Endothelial cell of umbilical vein (primary cell): ENCODE results near the gene PSME3. TPM values are rescaled to one million over a fixed set of nuclear protein-coding genes. Genes with fewer than 3 reads are reported as not detected.
"Not testable (repeated sequence)": the region's sequence is repeated elsewhere in the genome, so short reads cannot be mapped to it uniquely, and the experiment has no call there.

Experiments used
- BruUV-seq: library from RNA; stranded (reverse); fragments of 400-500 nt; replicated peaks from 2 replicates; lab custom pipeline; 2021; lab: Mats Ljungman, UMichigan
- CTCF ChIA-PET: fragments of 300-600, 350-600 bp; sonication (Branson Sonifier 250); formaldehyde crosslinking; loops from one replicate; lab custom pipeline; 2021; ENCODE audit warnings: antibody characterized with exemption, inconsistent platforms; lab: Charles Lee
- POLR2A ChIA-PET: fragments of 300-600, 350-600 bp; sonication (Branson Sonifier 250); formaldehyde crosslinking; loops from one replicate; lab custom pipeline; 2021; ENCODE audit warnings: antibody characterized with exemption, inconsistent platforms; lab: Charles Lee
- DNase-seq: peaks from one replicate; pipeline ENCODE4 v3.0.0-alpha.2; 2011; ENCODE audit warnings: low read depth, low spot score
- FAIRE-seq: peaks from 2 replicates; lab custom pipeline; 2011; peaks lifted over from hg19 to GRCh38; lab: Jason Lieb, UNC
- H2AFZ ChIP-seq: 2 replicates; pipeline ENCODE4 v1.6.0; 2012; ENCODE audit warnings: low read depth, low read length, control low read depth, inconsistent platforms
- H3K27ac ChIP-seq: 2 replicates; pipeline ENCODE4 v1.5.1; 2011; ENCODE audit warnings: low read depth, mild to moderate bottlenecking, control low read depth, low read length, moderate library complexity; ENCODE audit not compliant: insufficient read depth
- H3K27me3 ChIP-seq, 2 experiments: 2 replicates each; pipeline versions ENCODE4 v1.6.0 to v1.6.1; 2011; ENCODE audit warnings: low read length in 2 of 2, mixed read lengths in 1 of 2; ENCODE audit not compliant: control insufficient read depth in 2 of 2, insufficient read depth in 2 of 2
- H3K36me3 ChIP-seq, 2 experiments: 2 replicates in 1 of 2; 3 replicates in 1 of 2; pipeline ENCODE4 v1.5.1; 2011; ENCODE audit warnings: low read length in 2 of 2, mild to moderate bottlenecking in 1 of 2, moderate library complexity in 1 of 2; ENCODE audit not compliant: control insufficient read depth in 2 of 2, insufficient read depth in 2 of 2; ENCODE audit errors: extremely low read depth in 1 of 2
- H3K4me1 ChIP-seq: 3 replicates; pipeline ENCODE4 v1.5.1; 2011; ENCODE audit warnings: mild to moderate bottlenecking, low read length; ENCODE audit not compliant: control insufficient read depth, insufficient read depth; ENCODE audit errors: extremely low read depth
- H3K4me2 ChIP-seq: 2 replicates; pipeline ENCODE4 v1.6.1; 2011; ENCODE audit warnings: low read length, control low read depth, mixed read lengths; ENCODE audit not compliant: insufficient read depth
- H3K4me3 ChIP-seq, 3 experiments: fragments of 200-600 bp in 1 of 3; sonication (generic), shearing (Covaris generic) in 1 of 3; replicated peaks in 1 of 3; 2 replicates each; pipeline ENCODE4 v1.5.1; 2011 to 2016; ENCODE audit warnings: control low read depth in 3 of 3, low read length in 3 of 3, mild to moderate bottlenecking in 2 of 3, inconsistent platforms in 1 of 3, low read depth in 1 of 3, moderate library complexity in 1 of 3; ENCODE audit not compliant: insufficient read depth in 1 of 3
- H3K79me2 ChIP-seq: 2 replicates; pipeline ENCODE4 v1.6.0; 2012; ENCODE audit warnings: low read length, inconsistent platforms; ENCODE audit not compliant: control insufficient read depth, insufficient read depth
- H3K9ac ChIP-seq: replicated peaks from 2 replicates; pipeline ENCODE3; 2011; ENCODE audit warnings: low read length, control low read depth; ENCODE audit not compliant: insufficient read depth; ENCODE audit errors: extremely low read depth
- H3K9me1 ChIP-seq: replicated peaks from 3 replicates; pipeline ENCODE4 v1.6.0; 2011; ENCODE audit warnings: mild to moderate bottlenecking, low read length; ENCODE audit not compliant: control insufficient read depth, insufficient read depth; ENCODE audit errors: extremely low read depth
- H3K9me3 ChIP-seq: replicated peaks from 2 replicates; pipeline ENCODE4 v1.5.1; 2012; ENCODE audit warnings: low read length, inconsistent platforms; ENCODE audit not compliant: control insufficient read depth, insufficient read depth
- H4K20me1 ChIP-seq: replicated peaks from 2 replicates; pipeline ENCODE3; 2011; ENCODE audit warnings: mild to moderate bottlenecking, low read length; ENCODE audit not compliant: control insufficient read depth, insufficient read depth; ENCODE audit errors: extremely low read depth
- CTCF ChIP-seq, 2 donors: IDR thresholded peaks; 1 replicate in 1 of 2; 2 replicates in 1 of 2; pipeline ENCODE4 v1.5.1; 2011; ENCODE audit warnings: low read length in 2 of 2, mild to moderate bottlenecking in 2 of 2, moderate library complexity in 2 of 2, control low read depth in 1 of 2, inconsistent platforms in 1 of 2, low read depth in 1 of 2; ENCODE audit not compliant: insufficient read depth in 1 of 2; ENCODE audit errors: extremely low read depth in 1 of 2
- JUN ChIP-seq: IDR thresholded peaks from 2 replicates; pipeline ENCODE4 v1.6.1; 2011; ENCODE audit warnings: borderline replicate concordance, low read depth; ENCODE audit not compliant: insufficient read length, insufficient read depth
- dilution Hi-C: fragments of 300-500 bp; cut with MboI; formaldehyde crosslinking; loops from one replicate; pipeline ENCODE4 v1.15.0; 2019; ENCODE audit warnings: low sequenced_read_pairs; ENCODE audit not compliant: extremely low pct_ligation_motif_present
- intact Hi-C: fragments of 100-400 bp; cut with micrococcal nuclease; formaldehyde crosslinking; loops from one replicate; pipeline ENCODE4 v1.10.0; 2022
- polyA plus RNA-seq, 4 experiments: library from polyadenylated mRNA; depleted of rRNA in 3 of 4; stranded (reverse) in 3 of 4; unstranded in 1 of 4; fragments of >200 nt; gene quantifications; 2 replicates each; pipeline versions ENCODE4 v1.2.1 to v1.2.3, GENCODE V29; 2011 to 2012; ENCODE audit warnings: missing spikeins in 1 of 4
- total RNA-seq: library from RNA; stranded (reverse); gene quantifications from 2 replicates; pipeline ENCODE4 v1.2.3, GENCODE V29; 2021

PSME3 gene
- total and polyA plus RNA-seq, 2 donors (not counting 3 experiments of a cell fraction or from before 2014, with no cell fraction given), result 98.4 to 126 TPM

GRCh38 chr17:42856516-42856915 lies 23.3 kb downstream of the PSME3 start:
- CTCF ChIA-PET, result interaction anchor here (3.1 kb wide), 1 partner anchor 73 kb away, joined by 11 read pairs; no protein-coding TSS in a partner anchor
- DNase-seq, H3K27ac ChIP-seq, dilution Hi-C loops, H3K9me3 ChIP-seq, H3K4me3 ChIP-seq, H3K4me2 ChIP-seq, H3K27me3 ChIP-seq, FAIRE-seq, BruUV-seq, H4K20me1 ChIP-seq, H3K36me3 ChIP-seq, H3K79me2 ChIP-seq, H3K9me1 ChIP-seq, H3K9ac ChIP-seq, H3K4me1 ChIP-seq, intact Hi-C loops, H2AFZ ChIP-seq, POLR2A ChIA-PET: not testable (repeated sequence)

GRCh38 chr17:42857389-42857788 lies 24.2 kb downstream of the PSME3 start:
- no peaks in the 10 kb centered on the region for H3K36me3 ChIP-seq
- no peak overlapping the region for H3K27ac ChIP-seq
- no peak for FAIRE-seq
- CTCF ChIA-PET, result interaction anchor here (3.1 kb wide), 1 partner anchor 72 kb away, joined by 11 read pairs; no protein-coding TSS in a partner anchor
- H3K9me1 ChIP-seq, result no peaks in the 10 kb centered on the region
- H3K4me2 ChIP-seq, result no peak overlapping the region
- no TSS peak for BruUV-seq
- no peaks in the 10 kb centered on the region for H4K20me1 ChIP-seq
- intact Hi-C loops (no loop called here), dilution Hi-C loops (no loop called here)
- H2AFZ ChIP-seq, result no peak overlapping the region
- H3K4me3 ChIP-seq, result no peak overlapping the region
- H3K9ac ChIP-seq, result no peak overlapping the region
- H3K79me2 ChIP-seq, result no peaks in the 10 kb centered on the region
- H3K4me1 ChIP-seq, result no peaks in the 10 kb centered on the region
- no peaks in the 10 kb centered on the region for H3K9me3 ChIP-seq
- no peak for DNase-seq
- H3K27me3 ChIP-seq, result no peaks in the 10 kb centered on the region
- no peak for TF ChIP-seq CTCF (IDR thresholded peaks at IDR 0.05; ENCODE audit: extremely low read depth in 1 of 2, insufficient read depth in 1 of 2, low read depth in 1 of 2, low read length in 2 of 2)
- no peak for TF ChIP-seq JUN
- POLR2A ChIA-PET, result no interaction called here
